Hematopoietic multipotent progenitor cell treated with erythropoietin and hydrocortisone succinate and interleukin-3 and kit ligand, for 15 days (in vitro differentiated cells): ENCODE data around the gene S100A12.
A peak's percentile ranks its signal among the peaks of the same experiment; 100 is the strongest.

Experiments used
- DNase-seq: peaks from one replicate; pipeline ENCODE4 v3.0.0-alpha.2; 2015; ENCODE audit warnings: low spot score

Gene S100A12

GRCh38 chr1:153367090-153367489 is 8.3 kb downstream of the S100A12 start:
- DNase-seq: no peak

GRCh38 chr1:153366261-153366660 is 9.2 kb downstream of the S100A12 start:
- no peak for DNase-seq

- no peak for DNase-seq
These were observed 9.7 kb downstream of the S100A12 start for GRCh38 chr1:153365696-153366095.

- no peak for DNase-seq
These were observed 10.4 kb downstream of the S100A12 start for GRCh38 chr1:153364766-153365666.

GRCh38 chr1:153364156-153364555 is 11.3 kb downstream of the S100A12 start:
- DNase-seq: no peak

GRCh38 chr1:153363641-153364040 is 11.8 kb downstream of the S100A12 start:
- DNase-seq: no peak

GRCh38 chr1:153362187-153362775 is 13.1 kb downstream of the S100A12 start:
- DNase-seq: no peak

- no peak for DNase-seq
These were observed 13.8 kb downstream of the S100A12 start for GRCh38 chr1:153361480-153362109.

GRCh38 chr1:153360592-153361479 is 14.6 kb downstream of the S100A12 start:
- DNase-seq: no peak

GRCh38 chr1:153360190-153360589 is 15.2 kb downstream of the S100A12 start:
- no peak for DNase-seq

- no peak for DNase-seq
These were observed 16.2 kb downstream of the S100A12 start for GRCh38 chr1:153359241-153359640.

- no peak for DNase-seq
These were observed 16.8 kb downstream of the S100A12 start for GRCh38 chr1:153358691-153358975.

GRCh38 chr1:153357853-153358690 is 17.3 kb downstream of the S100A12 start, which contains the start of gene S100A9:
Gene S100A9, plus strand, starts transcription at chr1:153357854. Its CDS starts 430 bp downstream, at chr1:153358284.
- no peak for DNase-seq

GRCh38 chr1:153357076-153357852 is 18.2 kb downstream of the S100A12 start:
- no peak for DNase-seq

GRCh38 chr1:153356392-153357075 is 18.9 kb downstream of the S100A12 start:
- DNase-seq: no peak

GRCh38 chr1:153355445-153356071 is 19.9 kb downstream of the S100A12 start:
- peak; percentile 37 for DNase-seq

- no peak for DNase-seq
These were observed 20.8 kb downstream of the S100A12 start for GRCh38 chr1:153354515-153355193.

GRCh38 chr1:153353226-153353947 is 22.0 kb downstream of the S100A12 start:
- peak; percentile 16 for DNase-seq
